Measurements from ENCODE around the gene FGD3. TPM values are rescaled to one million over a fixed set of nuclear protein-coding genes. Genes with fewer than 3 reads are reported as not detected.

Gene FGD3
- total and polyA plus RNA-seq, 9 of the 15 experiments (the other 6 are each of a cell fraction or from before 2014, with no cell fraction given), result 0.07 to 1.3 (median 0.29) TPM

GRCh38 chr9:92948632-92949031 is 1.3 kb downstream of the FGD3 start (continued):
- TF ChIP-seq E2F5 (CRISPR knock-in tag; IDR thresholded peaks at IDR 0.05) (no peak), ZNF561 (CRISPR knock-in tag; conservative IDR thresholded peaks at IDR 0.05) (no peak), ZFP30 (CRISPR knock-in tag; IDR thresholded peaks at IDR 0.05; ENCODE audit: borderline replicate concordance) (no peak), YY1 (IDR thresholded peaks at IDR 0.05; ENCODE audit: borderline replicate concordance in 1 of 3, control insufficient read depth in 1 of 3, extremely low read depth in 1 of 3, insufficient read depth in 3 of 3, insufficient read length in 1 of 3, insufficient replicate concordance in 2 of 3, low read depth in 1 of 3, low read length in 2 of 3) (no peak), PRPF4 (IDR thresholded peaks at IDR 0.05; ENCODE audit: insufficient read depth, low read depth, low read length, poor library complexity, severe bottlenecking) (no peak), PHB (CRISPR knock-in tag; IDR thresholded peaks at IDR 0.05) (no peak), SUPT5H (IDR thresholded peaks at IDR 0.05) (no peak)

- ATAC-seq (no peak), FAIRE-seq (no peak), DNase-seq (ENCODE audit: extremely low read depth in 1 of 4, low spot score in 3 of 4) (no peak)
- H3K79me2 ChIP-seq (ENCODE audit: control insufficient read depth, insufficient read depth, low read length), result no peaks in the 10 kb centered on the region
- intact Hi-C loops (cut with micrococcal nuclease), result no loop called here
- TF ChIP-seq HDAC2 (IDR thresholded peaks at IDR 0.05), result no peak
- no peak for TF ChIP-seq GABPA (tag; conservative IDR thresholded peaks at IDR 0.05; ENCODE audit: low read depth)
- no peak for TF ChIP-seq CHCHD3 (CRISPR knock-in tag; IDR thresholded peaks at IDR 0.05)
- TF ChIP-seq HMBOX1 (IDR thresholded peaks at IDR 0.05), result 0 out of 2 replicates have a peak, but pooled peaks have one; percentile 69
- TF ChIP-seq TBL1XR1 (IDR thresholded peaks at IDR 0.05; ENCODE audit: low read length in 2 of 2), result no peak
- no peak for TF ChIP-seq NR2C2 (CRISPR knock-in tag; IDR thresholded peaks at IDR 0.05)
- no peak for TF ChIP-seq NR2C2 (tag; IDR thresholded peaks at IDR 0.05)
- TF ChIP-seq MYBL2 (IDR thresholded peaks at IDR 0.05; ENCODE audit: low read depth), result no peak
- no peak for TF ChIP-seq MYBL2 (CRISPR knock-in tag; IDR thresholded peaks at IDR 0.05; ENCODE audit: borderline replicate concordance)
- no peak for TF ChIP-seq RBM34 (IDR thresholded peaks at IDR 0.05; ENCODE audit: borderline replicate concordance, insufficient read depth, low read length)
- no peak for TF ChIP-seq CAMTA2 (CRISPR knock-in tag; conservative IDR thresholded peaks at IDR 0.05)
- no peak overlapping the region for H3K4me2 ChIP-seq (ENCODE audit: insufficient read depth, low read length)
- peaks cover 3% of the 10 kb centered on the region; the same call in 1 of the 2 replicates for H3K9me3 ChIP-seq (replicated peaks; ENCODE audit: control insufficient read depth, insufficient read depth, low read depth, low read length)
- H3K27me3 ChIP-seq (ENCODE audit: control insufficient read depth in 2 of 2, insufficient read depth in 2 of 2, low read length in 2 of 2), result peaks cover 49 to 74% of the 10 kb centered on the region in 2 experiments
- no peak overlapping the region for H3K4me3 ChIP-seq
- no peaks in the 10 kb centered on the region for H3K36me3 ChIP-seq (ENCODE audit: control insufficient read depth, insufficient read depth, low read length)
- H4K20me1 ChIP-seq (replicated peaks; ENCODE audit: control insufficient read depth, insufficient read depth, low read length), result no peaks in the 10 kb centered on the region
- H3K9ac ChIP-seq (ENCODE audit: insufficient read depth in 1 of 2, low read depth in 2 of 2, low read length in 2 of 2), result no peak overlapping the region
- H3K9me1 ChIP-seq (ENCODE audit: control insufficient read depth, insufficient read depth, low read length), result no peaks in the 10 kb centered on the region
- H3K27ac ChIP-seq (ENCODE audit: extremely low read depth, low read depth, low read length), result no peak overlapping the region
- H2AFZ ChIP-seq (ENCODE audit: low read depth, low read length), result no peak overlapping the region
- in situ Hi-C loops (cut with MboI), result no loop called here
- H3K4me1 ChIP-seq (replicated peaks in 1 of 2; ENCODE audit: control insufficient read depth in 2 of 2, insufficient read depth in 2 of 2, low read length in 2 of 2), result peaks cover 0 to 6% of the 10 kb centered on the region in 2 experiments; a peak in 2 of 5 replicates
- WGBS (ENCODE audit: insufficient coverage, low coverage, missing lambda C conversion rate), result 3% methylated on average over 11 of the region's 11 CpGs
- POLR2A ChIA-PET, result interaction anchor here (1.1 kb wide), 1 partner anchor 14 kb away, joined by 3 read pairs; no protein-coding TSS in a partner anchor
- BruUV-seq (replicated peaks), result no TSS peak
- CTCF ChIA-PET (ENCODE audit: low intra/inter-chr PET ratio), result interaction anchor here (0.6 kb wide), 1 partner anchor 485 kb away, joined by 3 read pairs; no protein-coding TSS in a partner anchor
These were observed 2.1 kb downstream of the FGD3 start for GRCh38 chr9:92949266-92949982.

Data from K562 (cell line).